Measurements from ENCODE around the gene TMEM82.

TMEM82 gene

DNA sequence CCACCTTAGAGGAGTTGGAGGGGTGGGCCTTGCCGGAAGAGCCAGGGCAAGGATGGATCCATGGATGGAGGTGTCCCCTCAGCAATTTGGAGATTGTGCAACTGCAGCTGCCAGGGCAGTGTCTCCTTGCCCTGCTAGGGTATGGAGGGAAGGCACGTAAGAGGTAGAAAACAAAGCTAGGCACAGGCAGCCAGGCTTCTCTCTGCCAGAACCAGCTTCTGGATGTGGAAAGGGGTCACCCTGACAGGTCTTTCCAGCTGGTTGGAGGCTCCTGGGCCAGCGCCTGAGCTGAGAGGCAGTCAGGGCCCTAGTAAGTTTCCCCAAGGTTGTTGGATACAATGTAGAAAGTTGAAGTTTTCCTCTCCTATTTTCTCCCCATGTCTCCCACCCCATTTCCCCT is 21.4 kb upstream of the TMEM82 start:
- DNase-seq (ENCODE audit: low read depth): no peak

DNA sequence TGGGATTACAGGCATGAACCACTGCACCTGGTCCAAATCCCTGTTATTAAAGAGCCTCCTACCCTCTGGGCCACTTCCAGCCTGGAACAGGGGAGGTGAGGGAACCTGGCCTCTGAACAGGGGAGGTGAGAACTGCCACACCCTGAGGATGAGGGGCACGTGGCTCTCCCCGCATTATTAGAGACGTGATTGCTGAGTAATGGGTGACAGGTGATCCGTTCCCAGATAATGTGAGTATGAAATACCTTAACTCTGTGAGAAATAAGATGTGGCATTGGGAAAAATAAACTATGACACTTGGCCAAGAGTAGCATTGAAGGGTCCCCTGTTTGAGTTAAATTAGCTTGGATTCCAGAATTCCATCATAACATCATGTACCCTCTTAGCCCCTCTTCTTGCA is 19.9 kb upstream of the TMEM82 start:
- no peak for DNase-seq (ENCODE audit: low read depth)

DNA sequence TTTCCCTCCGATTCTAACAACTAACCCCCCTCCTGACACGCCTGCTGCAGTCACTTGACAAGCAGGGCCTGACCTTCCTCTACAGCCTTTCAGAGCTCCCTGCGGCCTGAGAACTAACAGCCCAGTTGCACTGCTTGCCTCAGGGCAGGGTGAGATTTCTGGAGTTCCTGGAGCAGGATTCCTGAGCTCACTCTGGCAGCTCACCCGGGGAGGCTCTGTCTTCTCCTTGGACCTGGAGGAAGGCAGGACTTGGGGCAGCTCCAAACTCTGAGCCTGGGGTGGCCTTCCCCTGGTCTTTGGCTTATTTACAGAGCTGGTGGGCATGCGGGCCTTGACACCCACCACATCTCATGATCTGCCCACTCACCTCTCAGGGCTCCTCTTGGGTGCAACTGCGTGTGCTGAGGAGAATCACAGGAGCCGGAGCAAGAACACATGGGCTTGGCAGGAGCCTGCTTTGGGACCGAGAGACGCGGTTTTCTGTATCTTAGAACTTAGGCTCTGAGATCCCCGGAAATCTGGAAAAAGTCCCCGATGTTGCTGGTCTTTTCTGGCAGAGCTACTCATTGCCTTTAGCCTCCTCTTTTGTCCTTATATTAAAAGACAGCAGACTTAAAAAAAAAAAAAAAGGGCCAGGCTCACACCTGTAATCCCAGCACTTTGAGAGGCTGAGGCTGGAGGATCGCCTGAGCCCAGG is 19.3 kb upstream of the TMEM82 start:
- DNase-seq (ENCODE audit: low read depth): no peak

DNA sequence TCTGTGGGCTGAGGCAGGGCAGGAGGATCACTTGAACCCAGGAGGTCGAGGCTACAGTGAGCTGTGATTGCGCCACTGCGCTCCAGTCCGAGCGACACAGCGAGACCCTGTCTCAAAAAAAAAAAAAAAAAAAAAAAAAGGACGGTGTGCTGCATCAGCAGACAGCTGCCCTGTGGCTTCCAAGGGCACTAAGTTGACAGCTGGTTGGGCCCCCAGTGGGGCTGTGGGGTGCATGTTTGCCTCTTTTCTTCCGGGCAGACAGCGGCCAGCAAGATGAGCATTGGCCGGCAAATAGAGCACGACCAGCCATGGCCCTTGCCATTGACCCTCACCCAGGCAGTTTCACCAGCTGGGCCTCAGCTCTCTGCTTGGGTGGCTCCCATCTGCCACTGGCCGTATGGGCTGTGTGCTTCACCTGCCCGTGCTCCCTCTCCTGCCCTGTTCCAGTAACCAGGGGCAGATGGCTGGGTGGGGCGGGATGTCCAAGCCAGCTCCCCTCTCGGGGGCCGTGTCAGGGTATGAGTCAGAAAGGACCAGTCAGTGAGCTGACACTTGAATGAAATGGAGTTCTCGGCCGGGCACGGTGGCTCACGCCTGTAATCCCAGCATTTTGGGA is 18.6 kb upstream of the TMEM82 start:
- DNase-seq (ENCODE audit: low read depth): no peak

DNA sequence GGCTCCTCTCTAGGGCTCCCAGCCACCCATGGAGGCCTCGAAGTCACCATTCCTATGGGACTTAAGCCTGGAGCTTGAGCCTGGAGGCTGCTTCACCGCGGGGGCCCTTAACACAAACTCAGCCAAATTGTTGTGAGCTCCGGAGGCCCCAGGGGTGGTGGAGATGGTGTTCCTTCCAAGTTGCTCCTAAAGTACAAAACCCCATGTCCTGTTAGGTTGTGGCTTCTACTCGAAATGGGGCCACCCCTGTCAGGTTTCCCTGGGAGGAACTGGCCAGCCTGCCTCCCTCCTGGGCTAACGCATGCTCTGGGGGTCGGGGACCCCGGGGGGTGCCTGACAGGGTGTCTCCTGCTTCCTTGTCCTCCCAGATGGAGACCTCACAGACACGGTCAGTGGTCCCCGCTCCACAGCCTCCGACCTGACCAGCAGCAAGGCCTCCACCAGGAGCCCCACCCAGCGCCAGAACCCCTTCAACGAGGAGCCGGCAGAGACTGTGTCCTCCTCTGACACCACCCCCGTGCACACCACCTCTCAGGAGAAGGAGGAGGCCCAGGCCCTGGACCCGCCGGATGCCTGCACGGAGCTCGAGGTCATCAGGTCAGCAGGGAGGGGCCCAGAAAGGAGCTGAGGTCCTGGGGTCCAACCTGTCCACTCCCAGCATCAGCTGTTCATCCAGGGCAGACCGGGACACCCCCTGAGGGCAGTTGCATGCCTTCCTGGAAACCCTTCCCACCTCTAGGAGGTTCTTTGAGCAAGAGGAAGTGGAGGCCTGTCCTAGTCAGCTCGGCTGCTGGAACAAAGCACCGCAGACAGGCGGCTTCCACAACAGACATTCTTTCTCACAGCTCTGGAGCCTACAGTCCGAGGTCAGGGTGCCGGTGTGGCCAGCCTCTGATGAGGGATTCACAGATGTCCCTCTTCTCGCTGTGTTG is 17.1 kb upstream of the TMEM82 start:
- DNase-seq (ENCODE audit: low read depth): no peak

DNA sequence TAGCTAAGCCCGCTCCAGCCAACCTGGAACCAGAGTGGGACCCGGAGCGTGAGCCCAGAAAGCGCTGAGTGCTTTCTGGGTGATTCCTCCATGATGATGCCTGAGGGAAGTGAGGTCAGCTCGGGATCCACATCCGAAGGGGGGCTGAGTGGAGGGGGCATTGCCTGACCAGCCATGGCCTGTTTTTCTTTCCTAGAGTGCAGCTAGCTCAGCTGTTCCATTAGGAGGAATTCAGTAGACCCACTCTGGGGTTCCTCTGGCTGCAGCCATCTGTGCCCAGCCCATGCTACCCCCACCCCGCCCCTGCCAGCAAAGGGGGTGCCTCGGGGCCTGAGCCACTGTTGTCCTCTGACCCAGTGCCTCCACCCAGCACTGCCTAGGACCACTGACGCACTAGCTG is 15.8 kb upstream of the TMEM82 start:
- no peak for DNase-seq (ENCODE audit: low read depth)

DNA sequence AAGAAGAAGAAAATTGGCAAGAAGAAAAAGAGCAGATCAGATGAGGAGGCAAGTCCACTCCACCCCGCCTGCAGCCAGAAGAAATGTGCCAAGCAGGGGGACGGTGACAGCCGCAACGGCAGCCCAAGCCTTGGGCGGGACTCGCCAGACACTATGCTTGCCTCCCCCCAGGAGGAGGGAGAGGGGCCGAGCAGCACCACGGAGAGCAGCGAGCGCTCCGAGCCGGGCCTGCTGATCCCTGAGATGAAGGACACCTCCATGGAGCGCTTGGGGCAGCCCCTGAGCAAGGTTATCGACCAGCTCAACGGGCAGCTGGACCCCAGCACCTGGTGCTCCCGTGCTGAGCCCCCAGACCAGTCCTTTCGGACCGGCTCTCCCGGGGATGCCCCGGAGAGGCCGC is 15.3 kb upstream of the TMEM82 start:
- no peak for DNase-seq (ENCODE audit: low read depth)

DNA sequence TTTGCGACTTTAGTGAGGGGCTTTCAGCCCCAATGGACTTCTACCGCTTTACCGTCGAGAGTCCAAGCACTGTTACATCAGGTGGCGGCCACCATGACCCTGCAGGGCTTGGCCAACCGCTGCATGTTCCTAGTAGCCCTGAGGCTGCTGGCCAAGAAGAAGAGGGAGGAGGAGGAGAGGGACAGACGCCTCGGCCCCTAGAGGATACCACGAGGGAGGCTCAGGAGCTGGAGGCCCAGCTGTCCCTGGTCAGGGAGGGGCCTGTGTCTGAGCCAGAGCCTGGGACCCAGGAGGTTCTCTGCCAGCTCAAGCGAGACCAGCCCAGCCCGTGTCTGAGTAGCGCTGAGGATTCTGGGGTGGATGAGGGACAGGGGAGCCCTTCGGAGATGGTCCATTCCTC is 14.9 kb upstream of the TMEM82 start:
- DNase-seq (ENCODE audit: low read depth): no peak

DNA sequence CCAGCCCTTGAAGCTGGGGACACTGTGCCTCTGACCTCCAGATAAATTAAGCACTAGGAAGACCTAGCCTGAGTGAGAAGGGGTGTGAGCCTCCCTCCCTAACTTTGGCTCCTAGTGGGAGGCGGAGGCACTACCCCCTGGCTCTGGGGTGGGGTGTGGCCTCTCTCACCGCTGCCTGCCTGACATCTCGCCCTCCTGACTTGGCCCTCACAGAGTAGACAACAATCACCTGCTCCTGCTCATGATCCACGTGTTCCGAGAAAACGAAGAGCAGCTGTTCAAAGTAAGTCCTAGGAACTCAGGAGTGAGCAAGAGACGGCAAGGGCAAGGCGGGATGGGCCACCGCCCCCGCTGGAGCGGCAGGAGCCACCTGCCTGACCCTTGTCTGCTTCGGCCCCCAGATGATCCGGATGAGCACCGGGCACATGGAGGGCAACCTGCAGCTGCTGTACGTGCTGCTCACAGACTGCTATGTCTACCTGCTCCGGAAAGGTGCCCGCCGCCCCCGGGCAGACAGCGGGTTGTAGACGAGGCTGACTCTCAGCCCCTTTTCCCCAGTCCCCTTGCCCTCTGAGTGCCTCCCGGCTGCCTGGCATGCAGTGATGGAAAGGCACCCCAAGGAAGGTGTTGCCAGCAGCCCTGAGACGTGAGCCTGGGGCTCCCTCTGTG is 14.3 kb upstream of the TMEM82 start:
- DNase-seq (ENCODE audit: low read depth): no peak

DNA sequence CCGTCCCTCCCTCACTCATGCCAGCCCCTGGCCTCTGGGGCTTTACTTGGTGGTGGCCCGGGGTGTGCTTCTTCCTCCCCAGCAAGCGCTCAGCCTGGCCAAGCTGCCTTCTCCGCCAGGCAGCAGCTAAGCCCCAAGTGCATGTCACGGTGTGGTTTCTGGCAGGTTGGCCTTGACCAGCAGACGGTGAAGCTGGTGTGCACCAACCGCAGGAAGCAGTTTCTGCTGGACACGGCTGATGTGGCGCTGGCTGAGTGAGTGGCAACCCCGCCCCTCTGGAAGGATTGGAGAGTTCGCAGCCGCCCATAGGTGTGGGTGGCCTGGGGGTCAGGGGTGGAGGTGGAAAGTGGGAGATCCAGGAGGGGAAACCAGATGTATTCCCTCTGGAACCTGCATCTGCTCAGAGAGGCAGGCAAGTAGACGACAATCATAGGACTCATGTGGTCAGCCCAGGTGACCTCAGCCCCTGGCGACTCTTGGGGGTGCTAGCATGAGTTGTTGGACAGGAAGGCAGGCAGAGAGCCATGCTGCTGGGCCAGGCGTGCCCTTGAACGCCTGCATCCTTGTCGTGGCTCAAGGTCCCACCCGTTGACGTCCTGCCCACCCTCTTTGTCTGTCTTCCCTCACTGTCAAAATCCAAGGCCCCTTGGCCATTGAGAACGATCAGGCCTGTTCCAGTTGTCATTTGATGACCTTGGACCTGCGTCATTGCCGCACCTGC is 13.2 kb upstream of the TMEM82 start:
- DNase-seq (ENCODE audit: low read depth): no peak

DNA sequence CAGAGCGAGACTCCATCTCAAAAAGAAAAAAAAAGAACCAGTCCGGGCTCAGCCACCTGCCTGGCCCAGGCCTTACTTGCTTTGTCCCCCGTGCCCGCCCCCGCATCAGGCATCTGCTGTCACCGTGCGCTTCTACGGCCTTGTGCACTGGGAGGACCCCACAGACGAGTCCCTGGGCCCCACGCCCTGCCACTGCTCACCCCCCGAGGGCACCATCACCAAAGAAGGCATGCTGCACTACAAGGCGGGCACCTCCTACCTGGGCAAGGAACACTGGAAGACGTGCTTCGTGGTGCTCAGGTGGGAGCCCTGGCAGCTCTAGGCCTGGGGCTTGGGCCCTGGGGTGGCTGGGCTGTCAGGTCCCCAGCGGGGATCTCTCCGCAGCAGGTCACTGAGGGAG is 11.9 kb upstream of the TMEM82 start:
- no peak for DNase-seq (ENCODE audit: low read depth)

DNA sequence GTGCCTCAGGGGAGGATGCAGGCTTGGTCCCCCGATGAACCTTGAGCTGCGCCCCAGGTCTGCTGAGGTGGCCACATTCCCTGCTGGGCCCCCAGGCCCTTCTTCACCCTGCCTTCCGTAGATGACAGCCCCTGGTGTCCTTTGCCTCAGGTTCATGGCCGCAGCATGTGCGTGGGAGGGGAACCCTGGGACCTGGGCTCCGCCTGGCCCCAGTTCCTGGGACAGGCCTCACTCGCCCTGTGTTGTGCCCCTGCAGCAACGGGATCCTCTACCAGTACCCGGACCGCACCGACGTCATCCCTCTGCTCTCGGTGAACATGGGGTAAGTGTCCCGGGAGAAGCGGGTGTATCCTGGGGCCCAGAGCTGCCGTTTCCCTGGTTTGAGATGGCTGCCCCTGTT is 11.4 kb upstream of the TMEM82 start:
- DNase-seq (ENCODE audit: low read depth): no peak

DNA sequence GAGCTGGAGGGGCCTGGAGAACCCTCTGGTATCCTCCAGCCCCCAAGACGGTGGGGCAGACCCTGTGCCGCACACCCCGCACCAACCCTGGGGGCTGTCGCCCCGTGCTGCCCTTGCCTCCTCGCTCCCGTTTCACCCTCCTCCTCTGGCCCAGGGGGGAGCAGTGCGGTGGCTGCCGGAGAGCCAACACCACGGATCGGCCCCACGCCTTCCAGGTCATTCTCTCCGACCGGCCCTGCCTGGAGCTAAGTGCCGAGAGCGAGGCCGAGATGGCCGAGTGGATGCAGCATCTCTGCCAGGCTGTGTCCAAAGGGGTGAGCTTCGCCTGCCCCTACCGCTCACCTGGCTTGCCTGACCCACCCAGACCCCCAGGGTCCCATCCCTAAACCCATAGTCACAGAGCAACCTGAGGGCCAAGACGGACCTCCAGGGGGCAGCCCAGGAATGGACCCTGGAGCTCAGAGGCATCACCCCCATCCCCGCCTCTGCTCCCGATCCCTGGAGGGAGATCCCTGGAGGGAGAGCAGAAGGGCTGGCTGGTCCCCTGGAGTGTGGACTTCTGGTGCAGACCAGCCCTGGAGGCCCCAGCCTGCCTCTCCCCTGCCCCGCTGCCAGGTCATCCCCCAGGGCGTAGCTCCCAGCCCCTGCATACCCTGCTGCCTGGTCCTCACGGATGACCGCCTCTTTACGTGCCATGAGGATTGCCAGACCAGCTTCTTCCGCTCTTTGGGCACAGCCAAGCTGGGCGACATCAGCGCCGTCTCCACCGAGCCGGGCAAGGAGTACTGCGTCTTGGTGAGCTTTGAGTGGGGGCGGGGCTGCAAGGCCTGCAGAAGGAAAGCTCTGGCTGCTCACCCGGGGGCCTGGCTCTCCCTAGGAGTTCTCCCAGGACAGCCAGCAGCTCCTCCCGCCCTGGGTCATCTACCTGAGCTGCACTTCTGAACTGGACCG is 10.3 kb upstream of the TMEM82 start:
- no peak for DNase-seq (ENCODE audit: low read depth)

DNA sequence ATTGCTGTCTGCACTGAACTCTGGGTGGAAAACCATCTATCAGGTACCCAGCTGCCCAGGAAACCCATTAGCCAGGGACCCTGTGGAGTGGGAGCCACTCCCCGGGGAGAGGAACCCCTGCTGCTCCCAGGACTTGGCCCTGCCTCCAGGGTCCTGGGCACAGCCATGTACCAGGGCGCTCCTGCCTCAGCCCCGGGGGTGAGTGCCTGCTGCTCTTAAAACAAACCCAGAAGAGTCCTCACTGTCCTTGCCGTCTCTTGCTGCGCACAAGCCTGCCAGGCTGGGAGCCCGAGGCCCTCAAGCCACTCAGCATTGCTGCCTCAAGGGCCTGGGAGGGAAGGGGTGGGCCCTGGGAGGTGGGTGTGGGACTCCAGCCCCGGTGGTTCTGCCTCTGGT is 9.6 kb upstream of the TMEM82 start:
- no peak for DNase-seq (ENCODE audit: low read depth)

DNA sequence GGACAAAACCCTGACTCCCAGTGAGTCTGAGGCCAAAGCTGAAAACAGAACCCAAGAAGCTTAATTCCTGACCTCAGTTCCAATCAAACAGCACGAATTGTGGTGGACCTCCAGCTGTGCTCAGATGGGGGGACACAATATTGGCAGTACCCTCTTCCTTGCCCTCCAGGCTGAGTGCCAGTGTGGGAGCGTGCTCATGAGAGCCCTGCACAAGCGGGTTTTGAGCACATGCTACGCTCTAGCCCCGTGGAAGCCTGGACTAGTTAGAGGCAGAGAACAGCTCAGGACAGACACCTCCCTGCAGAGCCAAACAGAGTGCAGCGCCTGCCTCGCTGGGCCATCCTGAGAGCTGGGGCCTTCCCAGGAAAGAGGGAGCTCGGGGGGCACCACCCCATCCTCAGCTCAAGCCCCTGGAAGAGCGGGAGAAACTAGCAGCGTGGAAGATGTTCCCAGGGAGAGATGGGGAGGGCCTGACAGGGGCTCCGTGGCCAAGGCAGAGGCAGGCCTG is 9.0 kb upstream of the TMEM82 start:
- no peak for DNase-seq (ENCODE audit: low read depth)

DNA sequence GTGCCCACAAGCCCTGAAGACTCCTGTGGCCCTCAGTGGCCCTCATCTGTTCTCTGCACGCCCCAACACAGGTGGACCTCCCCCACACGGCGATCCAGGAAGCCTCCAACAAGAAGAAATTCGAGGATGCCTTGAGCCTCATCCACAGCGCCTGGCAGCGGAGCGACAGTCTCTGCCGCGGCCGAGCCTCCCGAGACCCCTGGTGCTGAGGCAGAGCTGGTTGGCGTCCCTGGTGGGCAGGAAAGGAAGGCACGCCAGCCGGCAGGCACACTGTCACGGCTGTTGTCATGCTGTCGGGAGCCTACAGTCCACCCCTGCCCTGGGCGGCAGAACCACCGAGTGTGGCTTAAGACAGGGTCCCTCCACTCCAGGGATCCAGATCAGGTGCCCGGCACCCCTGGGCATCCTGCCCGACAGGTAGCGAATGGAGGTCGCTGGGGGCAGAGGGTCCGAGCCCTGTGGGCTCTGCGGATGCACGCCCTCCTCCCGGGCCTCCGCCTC is 8.5 kb upstream of the TMEM82 start:
- no peak for DNase-seq (ENCODE audit: low read depth)

DNA sequence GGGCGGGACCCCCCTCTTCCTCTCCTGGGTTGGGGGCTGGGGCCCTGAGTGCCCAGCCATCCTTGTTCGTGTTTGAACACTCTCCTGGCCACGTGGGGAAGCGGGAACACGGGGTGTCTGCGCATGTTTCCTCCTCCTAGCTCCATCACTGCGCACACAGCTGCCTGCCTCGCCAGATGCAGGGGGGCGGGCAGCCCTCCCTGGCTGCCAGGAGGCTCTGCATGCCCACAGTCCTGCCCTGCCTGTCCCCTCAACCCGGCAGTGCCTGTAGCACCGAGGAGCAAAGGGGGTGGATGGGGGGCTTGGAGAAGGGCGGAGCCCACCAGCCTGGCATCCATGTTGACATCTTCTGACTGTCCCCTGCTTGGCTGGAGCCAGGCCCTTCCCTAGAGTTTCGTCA is 8.0 kb upstream of the TMEM82 start:
- no peak for DNase-seq (ENCODE audit: low read depth)

DNA sequence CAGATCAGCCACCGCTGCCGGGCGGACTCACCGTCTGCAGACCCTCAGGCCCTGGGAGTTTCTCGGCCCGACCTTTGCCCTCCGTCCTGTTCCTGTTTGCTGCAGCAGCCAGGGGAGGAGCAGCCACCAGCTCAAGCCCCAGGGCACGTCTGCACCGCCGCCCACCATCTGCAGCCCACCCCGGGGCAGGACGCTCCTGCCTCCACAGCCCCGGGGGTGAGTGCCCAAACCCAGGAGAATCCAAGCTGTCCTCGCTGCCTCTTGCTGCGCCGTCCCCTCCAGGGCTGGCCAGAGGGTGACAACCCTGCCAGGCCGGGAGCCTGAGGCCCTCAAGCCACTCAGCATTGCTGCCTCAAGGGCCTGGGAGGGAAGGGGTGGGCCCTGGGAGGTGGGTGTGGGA is 7.4 kb upstream of the TMEM82 start:
- no peak for DNase-seq (ENCODE audit: low read depth)

DNA sequence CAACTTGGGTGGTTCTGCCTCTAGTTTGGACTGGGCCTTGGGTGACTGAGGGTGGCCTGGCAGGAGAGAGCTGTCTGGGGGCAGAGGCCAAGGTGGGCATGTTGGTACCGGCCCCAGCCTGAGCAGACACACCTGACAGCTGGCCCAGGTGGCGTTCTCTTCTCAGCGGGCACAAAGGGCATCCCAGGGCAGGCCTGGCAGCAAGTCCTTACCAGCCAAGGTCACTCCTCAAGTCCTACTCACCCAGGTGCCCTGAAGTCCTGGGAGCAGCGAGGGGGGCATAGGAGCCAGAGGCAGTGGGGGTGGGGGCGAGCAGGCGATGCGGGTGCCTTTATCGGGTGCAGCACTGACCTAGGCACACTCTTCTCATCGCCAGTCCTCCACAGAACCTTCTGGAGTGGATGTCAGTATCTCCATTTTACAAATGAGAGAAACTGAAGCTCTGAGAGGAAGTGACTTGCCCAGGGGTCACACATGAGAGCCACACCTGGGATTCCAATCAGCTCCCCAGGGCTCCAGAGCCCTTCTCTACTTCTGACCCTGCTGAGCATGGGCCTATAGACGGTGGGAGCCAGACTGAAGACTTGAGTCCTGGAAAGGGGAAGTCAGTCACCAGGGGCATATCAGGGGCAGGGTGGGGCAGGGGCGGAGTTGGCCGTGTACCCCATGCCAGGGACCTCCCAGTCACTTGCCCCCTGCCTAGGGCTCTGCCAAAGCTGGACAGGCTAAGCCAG is 6.8 kb upstream of the TMEM82 start:
- no peak for DNase-seq (ENCODE audit: low read depth)
